ENCODE measurements around the gene CHD3.

Gene CHD3

DNA sequence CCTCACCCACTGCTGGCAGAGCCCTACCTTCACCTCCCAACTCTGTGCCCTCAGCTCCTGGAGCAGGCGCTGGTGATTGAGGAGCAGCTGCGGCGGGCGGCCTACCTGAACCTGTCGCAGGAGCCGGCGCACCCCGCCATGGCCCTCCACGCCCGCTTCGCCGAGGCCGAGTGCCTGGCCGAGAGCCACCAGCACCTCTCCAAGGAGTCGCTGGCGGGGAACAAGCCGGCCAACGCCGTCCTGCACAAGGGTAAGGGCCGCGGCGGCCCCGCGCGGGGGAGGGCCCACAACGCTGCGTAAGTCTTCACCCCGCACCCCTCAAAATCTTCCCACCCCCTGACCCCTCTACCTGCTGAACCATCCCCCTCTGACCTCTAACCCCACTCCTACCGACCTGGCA lies 20.5 kb downstream of the CHD3 start:
- H2AFZ ChIP-seq (ENCODE audit: low read depth, low read length): no peak overlapping the region
- peaks cover 80% of the 10 kb centered on the region for H3K36me3 ChIP-seq (ENCODE audit: insufficient read depth, low read length)
- no peaks in the 10 kb centered on the region for H3K9me3 ChIP-seq (ENCODE audit: low read length)

DNA sequence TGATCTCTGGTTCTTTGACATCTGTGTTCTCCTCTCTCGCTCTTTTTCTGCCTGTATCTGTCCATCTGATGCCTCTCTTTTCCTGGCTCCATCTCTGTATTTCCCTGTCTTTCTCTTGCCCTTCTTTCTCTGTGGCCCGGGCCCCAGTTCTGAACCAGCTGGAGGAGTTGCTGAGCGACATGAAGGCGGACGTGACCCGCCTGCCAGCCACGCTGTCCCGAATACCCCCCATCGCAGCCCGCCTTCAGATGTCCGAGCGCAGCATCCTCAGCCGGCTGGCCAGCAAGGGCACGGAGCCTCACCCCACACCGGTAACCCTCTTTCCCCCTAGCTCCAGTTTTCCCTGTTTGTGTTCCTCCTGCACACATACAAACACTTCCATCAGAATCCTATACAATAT lies 21.7 kb downstream of the CHD3 start:
- Histone ChIP-seq H2AFZ (ENCODE audit: low read depth, low read length) (no peak overlapping the region), H3K9me3 (ENCODE audit: low read length) (no peaks in the 10 kb centered on the region), H3K27me3 (ENCODE audit: insufficient read depth, low read length) (no peaks in the 10 kb centered on the region), H3K4me1 (ENCODE audit: insufficient read depth, low read length) (peaks cover 9% of the 10 kb centered on the region), H3K4me3 (ENCODE audit: low read length) (no peak overlapping the region), H3K36me3 (ENCODE audit: insufficient read depth, low read length) (peaks cover 68% of the 10 kb centered on the region)

More for the DNA sequence above, 20.5 kb downstream of the CHD3 start:
- no peaks in the 10 kb centered on the region for H3K4me1 ChIP-seq (ENCODE audit: insufficient read depth, low read length)
- H3K4me3 ChIP-seq (ENCODE audit: low read length): no peak overlapping the region
- H3K27me3 ChIP-seq (ENCODE audit: insufficient read depth, low read length): no peaks in the 10 kb centered on the region

DNA sequence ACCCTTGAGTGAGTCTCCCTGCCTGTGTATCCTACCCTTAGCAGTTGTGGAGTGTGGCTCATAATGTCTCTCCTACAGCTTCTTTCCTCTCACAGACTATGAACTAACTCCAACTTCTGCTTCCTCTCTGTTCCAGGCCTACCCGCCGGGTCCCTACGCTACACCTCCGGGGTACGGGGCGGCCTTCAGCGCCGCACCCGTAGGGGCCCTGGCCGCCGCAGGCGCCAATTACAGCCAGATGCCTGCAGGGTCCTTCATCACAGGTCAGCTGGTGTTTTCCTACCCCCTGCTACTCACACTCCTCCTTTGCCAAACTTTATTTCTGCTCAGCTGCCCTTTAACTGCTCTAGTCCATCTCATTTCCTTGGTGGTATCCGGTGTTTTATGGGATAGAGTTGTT lies 22.1 kb downstream of the CHD3 start:
- no peak overlapping the region for H3K4me3 ChIP-seq (ENCODE audit: low read length)
- H3K4me1 ChIP-seq (ENCODE audit: insufficient read depth, low read length): peaks cover 10% of the 10 kb centered on the region
- H3K36me3 ChIP-seq (ENCODE audit: insufficient read depth, low read length): peaks cover 64% of the 10 kb centered on the region
- no peak overlapping the region for H2AFZ ChIP-seq (ENCODE audit: low read depth, low read length)
- no peaks in the 10 kb centered on the region for H3K9me3 ChIP-seq (ENCODE audit: low read length)
- no peaks in the 10 kb centered on the region for H3K27me3 ChIP-seq (ENCODE audit: insufficient read depth, low read length)

DNA sequence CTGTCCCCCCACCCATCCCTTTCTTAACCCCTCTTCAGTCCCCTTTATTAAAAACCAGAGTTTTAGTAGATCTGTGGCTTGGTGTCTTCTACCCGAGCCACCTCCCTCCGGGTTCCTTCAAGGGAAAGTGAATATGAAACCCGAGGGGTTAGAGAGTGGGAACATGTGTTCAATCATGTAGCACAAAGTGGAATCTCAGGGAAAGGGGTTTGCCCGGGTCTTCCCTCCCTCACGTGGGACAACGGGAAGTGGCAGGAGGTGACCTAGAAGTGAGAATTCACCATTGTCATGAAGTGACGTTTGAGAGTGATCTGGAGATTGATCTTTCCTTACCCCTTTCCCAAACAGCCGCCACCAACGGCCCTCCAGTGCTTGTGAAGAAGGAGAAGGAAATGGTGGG lies 22.5 kb downstream of the CHD3 start:
- Histone ChIP-seq H3K36me3 (ENCODE audit: insufficient read depth, low read length) (peaks cover 60% of the 10 kb centered on the region), H3K4me1 (ENCODE audit: insufficient read depth, low read length) (peaks cover 10% of the 10 kb centered on the region), H3K4me3 (ENCODE audit: low read length) (no peak overlapping the region), H2AFZ (ENCODE audit: low read depth, low read length) (no peak overlapping the region), H3K27me3 (ENCODE audit: insufficient read depth, low read length) (no peaks in the 10 kb centered on the region), H3K9me3 (ENCODE audit: low read length) (no peaks in the 10 kb centered on the region)

DNA sequence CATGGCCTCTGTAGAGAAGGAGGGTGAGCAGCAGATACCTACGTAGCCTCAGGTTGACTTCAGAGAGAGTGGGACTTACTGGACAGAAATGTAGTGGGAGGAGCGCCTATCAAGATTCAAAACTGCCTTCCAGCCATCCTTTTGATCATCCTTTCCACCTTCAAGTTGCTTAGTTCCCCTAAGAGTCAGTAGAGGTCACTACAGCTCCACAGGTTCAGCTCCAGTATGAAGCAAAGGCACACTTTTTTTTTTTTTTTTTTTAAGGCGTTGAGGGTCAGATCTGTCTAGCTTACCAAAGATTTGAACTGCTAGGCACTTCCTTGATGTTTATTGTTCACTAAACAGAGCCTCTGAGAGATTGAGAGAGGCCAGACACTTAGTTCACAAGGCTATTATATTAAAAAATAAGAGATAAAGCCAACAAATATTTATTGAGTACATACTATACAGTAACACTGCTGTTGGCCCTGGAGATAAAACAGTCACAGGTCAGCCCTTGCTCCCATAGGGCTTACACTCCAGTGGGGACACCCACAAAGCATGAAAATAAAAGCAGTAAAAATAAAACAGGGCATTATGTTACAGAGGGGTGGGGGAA lies 24.4 kb downstream of the CHD3 start:
- peaks cover 41% of the 10 kb centered on the region for H3K36me3 ChIP-seq (ENCODE audit: insufficient read depth, low read length)

DNA sequence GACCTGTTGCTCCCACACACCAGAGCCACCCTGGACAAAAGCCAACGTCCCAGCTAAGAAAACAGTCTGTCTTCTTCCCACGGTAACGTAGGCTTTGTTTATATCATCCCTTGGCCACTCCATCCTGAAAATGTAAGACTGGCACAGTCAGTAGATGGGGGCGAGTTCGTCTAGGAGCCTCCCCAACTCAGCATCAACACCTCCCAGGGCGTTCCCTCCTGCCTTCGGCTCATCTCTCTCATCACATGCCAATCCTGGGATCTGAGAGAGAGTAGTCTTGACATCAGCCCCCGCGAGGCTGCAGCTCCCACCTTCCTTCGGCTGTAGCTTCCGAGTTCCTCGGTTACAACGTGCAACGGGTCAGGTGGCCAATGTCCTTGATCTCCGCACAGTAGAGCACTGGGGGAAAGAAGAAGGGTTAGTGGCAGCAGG lies 26.6 kb downstream of the CHD3 start:
- Histone ChIP-seq H3K4me1 (ENCODE audit: insufficient read depth, low read length) (peaks cover 10% of the 10 kb centered on the region), H2AFZ (ENCODE audit: low read depth, low read length) (no peak overlapping the region), H3K27me3 (ENCODE audit: insufficient read depth, low read length) (no peaks in the 10 kb centered on the region), H3K9me3 (ENCODE audit: low read length) (no peaks in the 10 kb centered on the region), H3K36me3 (ENCODE audit: insufficient read depth, low read length) (peaks cover 20% of the 10 kb centered on the region), H3K4me3 (ENCODE audit: low read length) (peak overlapping the region; percentile 71)

More for the DNA sequence above, 24.4 kb downstream of the CHD3 start:
- H3K4me1 ChIP-seq (ENCODE audit: insufficient read depth, low read length): peaks cover 10% of the 10 kb centered on the region
- H3K4me3 ChIP-seq (ENCODE audit: low read length): no peak overlapping the region
- H3K9me3 ChIP-seq (ENCODE audit: low read length): no peaks in the 10 kb centered on the region
- no peaks in the 10 kb centered on the region for H3K27me3 ChIP-seq (ENCODE audit: insufficient read depth, low read length)
- no peak overlapping the region for H2AFZ ChIP-seq (ENCODE audit: low read depth, low read length)

DNA sequence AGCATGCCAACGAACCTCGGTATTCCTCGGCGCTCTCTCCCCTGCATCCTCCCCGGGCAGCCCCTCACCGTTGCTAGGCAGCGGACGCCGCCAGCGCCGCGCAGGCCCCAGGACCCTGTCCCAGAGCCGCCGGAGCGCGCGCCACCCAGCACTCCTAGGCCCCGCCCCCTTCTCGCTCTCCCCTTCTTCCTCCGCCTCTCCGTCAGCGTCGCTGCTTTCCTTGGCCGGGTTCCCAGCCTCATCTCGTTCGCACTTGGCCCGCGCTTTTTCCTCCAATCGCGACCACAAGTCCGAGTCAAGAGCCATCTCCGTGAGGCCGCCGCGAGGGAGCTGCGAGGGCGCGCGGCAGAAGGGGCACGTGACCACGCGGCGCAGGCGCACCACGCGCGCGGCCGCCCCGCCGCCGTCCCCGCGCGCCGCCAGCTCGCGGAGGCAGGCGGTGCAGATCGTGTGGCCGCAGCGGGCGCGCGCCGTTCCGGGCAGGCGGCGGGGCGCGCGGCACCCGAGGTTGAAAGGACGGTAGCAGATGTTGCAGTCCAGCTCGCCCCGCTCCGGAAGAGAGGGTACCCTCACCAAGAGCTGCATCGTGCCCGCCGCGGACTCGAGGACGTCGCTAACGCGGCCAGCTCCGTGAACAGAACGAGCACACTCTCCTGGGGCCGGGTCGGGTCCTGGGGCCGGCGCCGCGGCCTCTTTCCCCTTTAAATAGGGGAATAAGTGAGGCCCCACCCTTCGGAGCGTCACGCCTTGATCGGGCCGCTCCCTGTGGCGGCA lies 27.2 kb downstream of the CHD3 start, which contains the start of gene RNF227:
RNF227 (minus strand) TSS at position 679 of the 774 bp plus-strand sequence; CDS start at position 585, 94 bp downstream.
- peaks cover 15% of the 10 kb centered on the region for H3K36me3 ChIP-seq (ENCODE audit: insufficient read depth, low read length)
- no peaks in the 10 kb centered on the region for H3K27me3 ChIP-seq (ENCODE audit: insufficient read depth, low read length)
- no peaks in the 10 kb centered on the region for H3K9me3 ChIP-seq (ENCODE audit: low read length)
- peaks cover 10% of the 10 kb centered on the region for H3K4me1 ChIP-seq (ENCODE audit: insufficient read depth, low read length)
- H2AFZ ChIP-seq (ENCODE audit: low read depth, low read length): peak within 1 kb of the TSS; percentile 73
- H3K4me3 ChIP-seq (ENCODE audit: low read length): peak within 1 kb of the TSS; percentile 71

DNA sequence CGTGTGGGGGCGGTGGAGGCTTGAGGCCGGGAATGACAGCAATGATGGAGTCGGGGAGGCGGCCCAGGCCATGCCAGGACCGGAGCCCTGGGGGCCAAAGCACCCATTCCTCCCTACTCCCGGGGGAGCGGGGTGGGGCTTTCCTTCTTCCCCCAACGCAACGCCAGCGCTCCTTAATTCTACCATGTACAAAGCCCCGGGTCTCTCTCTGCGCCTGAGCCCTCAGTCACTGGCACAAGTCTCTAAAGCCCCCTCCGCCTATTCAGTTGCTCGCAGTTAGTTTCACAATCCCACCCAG lies 27.7 kb downstream of the CHD3 start:
- Histone ChIP-seq H3K27me3 (ENCODE audit: insufficient read depth, low read length) (no peaks in the 10 kb centered on the region), H3K9me3 (ENCODE audit: low read length) (no peaks in the 10 kb centered on the region), H3K4me3 (ENCODE audit: low read length) (peak overlapping the region; percentile 71), H3K4me1 (ENCODE audit: insufficient read depth, low read length) (peaks cover 10% of the 10 kb centered on the region), H2AFZ (ENCODE audit: low read depth, low read length) (peak overlapping the region; percentile 73), H3K36me3 (ENCODE audit: insufficient read depth, low read length) (peaks cover 9% of the 10 kb centered on the region)

DNA sequence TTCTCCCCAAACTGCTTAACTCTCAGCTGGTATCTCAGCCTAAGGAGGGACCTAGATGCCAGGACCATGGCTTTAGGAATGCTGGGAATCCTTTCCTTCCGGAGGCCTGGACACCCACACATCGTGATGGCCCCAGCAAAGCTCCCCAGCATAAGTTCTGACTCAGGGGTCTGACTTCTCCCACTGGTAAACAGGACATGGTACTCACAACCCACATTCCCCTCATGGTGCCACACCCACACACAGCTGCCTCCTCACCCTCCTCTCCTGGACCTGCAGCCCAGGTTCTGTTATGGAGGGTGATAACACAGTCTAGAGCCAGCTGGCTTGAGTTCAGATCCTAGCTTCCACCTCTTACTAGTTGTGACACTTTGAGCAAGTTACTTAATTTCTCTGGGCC lies 28.2 kb downstream of the CHD3 start:
- Histone ChIP-seq H3K9me3 (ENCODE audit: low read length) (no peaks in the 10 kb centered on the region), H3K4me1 (ENCODE audit: insufficient read depth, low read length) (peaks cover 10% of the 10 kb centered on the region), H3K27me3 (ENCODE audit: insufficient read depth, low read length) (no peaks in the 10 kb centered on the region), H3K4me3 (ENCODE audit: low read length) (peak overlapping the region; percentile 71), H3K36me3 (ENCODE audit: insufficient read depth, low read length) (peaks cover 5% of the 10 kb centered on the region), H2AFZ (ENCODE audit: low read depth, low read length) (peak overlapping the region; percentile 73)

DNA sequence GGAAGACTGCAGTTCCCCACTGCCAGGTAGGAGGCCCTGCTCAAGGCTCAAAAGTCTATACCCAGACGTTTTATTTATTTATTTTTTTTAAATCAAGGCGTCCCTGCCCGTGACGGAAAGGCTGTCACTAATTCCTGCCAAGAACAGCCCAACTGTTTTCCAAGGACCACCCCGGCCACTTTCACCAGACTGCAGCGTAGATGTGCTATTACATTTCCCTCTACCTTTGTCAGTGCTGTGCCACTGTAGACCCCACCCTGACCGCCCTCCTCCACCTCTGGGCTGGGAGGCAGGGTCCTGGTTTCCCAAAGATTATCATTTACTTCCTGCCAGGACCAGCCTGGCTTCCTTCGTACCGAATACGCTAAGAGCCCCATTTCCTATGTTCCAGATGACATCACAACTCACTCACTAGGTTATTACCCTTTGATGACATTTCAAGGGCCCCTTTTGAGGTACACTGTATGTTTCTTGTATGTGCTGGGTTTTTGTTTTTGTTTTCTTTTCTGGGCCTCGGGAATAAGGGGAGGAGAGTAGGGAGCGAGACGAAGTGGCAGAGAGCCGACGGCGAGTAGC lies 33.8 kb downstream of the CHD3 start:
- H3K4me3 ChIP-seq (ENCODE audit: low read length): no peak overlapping the region
- no peaks in the 10 kb centered on the region for H3K27me3 ChIP-seq (ENCODE audit: insufficient read depth, low read length)
- no peaks in the 10 kb centered on the region for H3K9me3 ChIP-seq (ENCODE audit: low read length)
- no peak overlapping the region for H2AFZ ChIP-seq (ENCODE audit: low read depth, low read length)
- H3K36me3 ChIP-seq (ENCODE audit: insufficient read depth, low read length): peaks cover 2% of the 10 kb centered on the region
- H3K4me1 ChIP-seq (ENCODE audit: insufficient read depth, low read length): no peaks in the 10 kb centered on the region

DNA sequence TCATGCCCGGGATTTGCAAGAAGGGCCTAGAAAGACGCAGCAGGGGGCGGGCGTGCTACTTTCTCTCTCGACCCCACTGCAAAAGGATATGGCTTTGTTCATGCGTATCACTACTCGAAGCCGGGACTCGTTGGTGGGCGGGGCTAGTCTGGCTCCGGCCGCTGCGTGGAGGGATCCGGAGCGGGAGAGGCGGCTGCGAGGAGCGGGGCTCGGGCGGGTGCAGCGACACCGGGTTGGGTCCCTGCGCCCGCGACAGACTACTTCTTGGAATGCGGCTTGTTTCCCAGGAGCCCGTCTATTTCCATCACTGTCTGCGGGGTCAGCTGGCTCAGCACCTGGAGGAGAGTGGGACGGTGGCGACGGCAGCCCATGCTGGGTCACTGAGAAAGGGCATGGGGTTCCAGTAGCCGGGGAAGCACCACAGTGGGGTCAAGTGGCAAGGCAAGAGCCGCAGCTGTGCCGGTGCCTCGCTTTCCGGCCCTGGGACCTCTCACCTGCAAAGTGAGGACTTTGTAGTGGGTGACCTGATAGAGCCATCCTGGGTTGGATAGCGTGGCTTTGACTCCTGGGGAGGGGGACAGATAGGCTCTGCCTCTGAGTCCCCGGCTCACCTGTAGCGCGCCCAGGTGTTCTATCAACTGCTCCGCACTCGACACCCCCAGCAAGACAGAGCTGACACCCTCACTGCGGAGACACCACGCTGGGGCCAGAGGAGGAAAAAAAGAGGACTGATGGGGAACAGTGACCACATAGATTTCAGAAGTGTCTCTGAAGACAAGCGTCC lies 34.4 kb downstream of the CHD3 start:
- no peak overlapping the region for H2AFZ ChIP-seq (ENCODE audit: low read depth, low read length)
- H3K4me1 ChIP-seq (ENCODE audit: insufficient read depth, low read length): no peaks in the 10 kb centered on the region
- no peaks in the 10 kb centered on the region for H3K27me3 ChIP-seq (ENCODE audit: insufficient read depth, low read length)
- H3K9me3 ChIP-seq (ENCODE audit: low read length): no peaks in the 10 kb centered on the region
- no peak overlapping the region for H3K4me3 ChIP-seq (ENCODE audit: low read length)
- peaks cover 6% of the 10 kb centered on the region for H3K36me3 ChIP-seq (ENCODE audit: insufficient read depth, low read length)

DNA sequence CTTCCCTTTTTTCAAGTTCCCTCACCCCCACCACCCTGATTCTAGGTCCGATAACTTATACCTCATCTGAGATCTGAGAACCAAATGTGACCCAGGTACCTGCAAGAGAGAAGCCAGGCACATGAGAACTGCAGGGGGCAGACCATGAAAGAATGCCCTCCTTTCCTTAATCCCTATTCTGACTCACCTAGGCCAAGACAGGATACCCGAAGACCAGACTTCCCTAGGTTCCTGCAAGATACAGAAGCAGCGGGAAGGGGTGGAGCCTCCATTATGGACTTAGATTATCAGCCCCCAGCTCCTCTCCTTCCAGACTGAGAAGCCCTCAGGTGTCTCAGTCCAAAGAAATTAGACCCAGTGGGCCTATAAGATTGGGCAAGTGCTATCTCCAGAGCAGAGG lies 39.0 kb downstream of the CHD3 start:
- peaks cover 13% of the 10 kb centered on the region for H3K4me1 ChIP-seq (ENCODE audit: insufficient read depth, low read length)
- H2AFZ ChIP-seq (ENCODE audit: low read depth, low read length): no peak overlapping the region
- H3K27me3 ChIP-seq (ENCODE audit: insufficient read depth, low read length): no peaks in the 10 kb centered on the region
- H3K9me3 ChIP-seq (ENCODE audit: low read length): no peaks in the 10 kb centered on the region
- H3K36me3 ChIP-seq (ENCODE audit: insufficient read depth, low read length): peaks cover 23% of the 10 kb centered on the region
- H3K4me3 ChIP-seq (ENCODE audit: low read length): no peak overlapping the region
